Breast epithelium (tissue), 4 donors: ENCODE results near the gene DNAJC3. TPM values are rescaled to one million over a fixed set of nuclear protein-coding genes. Genes with fewer than 3 reads are reported as not detected.

Experiments
- DNase-seq, 2 donors: peaks; one replicate each; pipeline ENCODE4 v3.0.0-alpha.2; 2019; ENCODE audit warnings: low spot score in 2 of 2
- H3K27ac ChIP-seq, 2 donors: fragments of 200-600 bp; sonication (generic) in 1 of 2; one replicate each; pipeline ENCODE4 v1.5.1; 2016 to 2019; ENCODE audit warnings: mild to moderate bottlenecking in 1 of 2
- H3K27me3 ChIP-seq, 2 donors: fragments of 200-600 bp; sonication (generic) in 1 of 2; one replicate each; pipeline versions ENCODE4 v1.5.1 to v1.6.0; 2017 to 2019; ENCODE audit warnings: control low read depth in 1 of 2, mild to moderate bottlenecking in 1 of 2
- H3K36me3 ChIP-seq: fragments of 200-600 bp; one replicate; pipeline ENCODE4 v1.5.1; 2019
- H3K4me1 ChIP-seq, 2 donors: fragments of 200-600 bp; sonication (generic); one replicate each; pipeline ENCODE4 v1.5.1; 2016 to 2019; ENCODE audit warnings: control low read depth in 1 of 2
- H3K4me3 ChIP-seq, 3 donors: fragments of 200-600 bp; sonication (generic); 1 replicate in 2 of 3; 2 replicates in 1 of 3; pipeline ENCODE4 v1.5.1; 2016 to 2019; ENCODE audit warnings: mild to moderate bottlenecking in 3 of 3, moderate library complexity in 2 of 3
- H3K9me3 ChIP-seq, 2 donors: fragments of 200-600 bp; sonication (generic) in 1 of 2; one replicate each; pipeline ENCODE4 v1.5.1; 2016 to 2019; ENCODE audit warnings: control low read depth in 1 of 2
- POLR2A ChIP-seq: fragments of 450-650 bp; IDR thresholded peaks from one replicate; pipeline ENCODE4 v1.6.1; 2016; ENCODE audit warnings: antibody characterized with exemption, mild to moderate bottlenecking, moderate library complexity
- POLR2AphosphoS5 ChIP-seq, 3 donors: sonication (generic); formaldehyde crosslinking; IDR thresholded peaks; one replicate each; pipeline ENCODE4 v1.6.1; 2017; ENCODE audit warnings: antibody characterized with exemption in 3 of 3
- intact Hi-C: fragments of 100-400 bp; cut with DNase I; formaldehyde crosslinking; loops from one replicate; pipeline ENCODE4 v1.15.1; 2023; ENCODE audit warnings: low total_unique reads
- total RNA-seq, 3 donors: library from RNA; depleted of rRNA; stranded (reverse); fragments of >200 nt; gene quantifications; one replicate each; pipeline ENCODE4 v1.1.0, GENCODE V29; 2016
- TF ChIP-seq, protein P1 (sequence below), 3 donors: fragments of 450-650 bp; IDR thresholded peaks; one replicate each; pipeline ENCODE4 v1.5.1; 2016 to 2017; ENCODE audit warnings: antibody characterized with exemption in 3 of 3, mild to moderate bottlenecking in 3 of 3, moderate library complexity in 3 of 3

The DNAJC3 gene
- total RNA-seq, 3 donors from 2014 or later, result 44.3 to 62.3 (median 60.3) TPM

DNA sequence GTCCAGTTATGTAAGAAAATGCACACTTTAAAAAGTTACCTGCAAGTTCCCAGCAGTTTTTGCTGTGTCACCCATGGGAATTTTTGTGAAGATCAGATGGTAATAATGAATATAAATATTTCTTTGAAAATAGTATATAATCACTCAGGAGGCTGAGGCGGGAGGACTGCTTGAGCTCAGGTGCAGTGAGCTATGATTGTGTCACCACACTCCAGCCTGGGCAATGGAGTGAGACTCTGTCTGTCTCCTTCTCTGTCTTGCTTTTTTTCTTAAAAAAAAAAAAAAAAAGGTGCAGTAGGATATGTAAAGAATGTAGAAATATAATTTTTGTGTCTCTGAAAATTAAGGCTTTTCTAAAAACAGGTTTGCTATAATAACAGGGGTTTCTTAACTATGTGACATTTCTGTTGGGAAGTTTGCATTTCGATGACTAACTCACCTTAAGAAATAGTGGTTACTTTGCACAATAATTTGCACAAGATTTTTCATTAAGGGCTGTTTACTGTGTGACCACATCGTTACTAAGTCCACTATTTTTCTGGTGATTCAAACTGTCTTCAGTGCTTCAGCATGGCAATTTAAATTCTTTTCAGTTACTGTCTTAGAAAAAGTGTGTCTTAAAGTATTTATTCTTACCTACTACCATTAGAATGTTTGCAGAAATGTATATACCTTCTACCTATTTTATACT lies 37.3 kb downstream of the DNAJC3 start:
- Histone ChIP-seq H3K4me3 (no peak overlapping the region), H3K27me3 (no peaks in the 10 kb centered on the region), H3K4me1 (no peaks in the 10 kb centered on the region), H3K27ac (peak overlapping the region in 1 of 2 donors; percentile 27), H3K9me3 (no peaks in the 10 kb centered on the region), H3K36me3 (no peaks in the 10 kb centered on the region)
- DNase-seq, result no peak
- no peak for TF ChIP-seq POLR2A
- TF ChIP-seq, protein P1, sequence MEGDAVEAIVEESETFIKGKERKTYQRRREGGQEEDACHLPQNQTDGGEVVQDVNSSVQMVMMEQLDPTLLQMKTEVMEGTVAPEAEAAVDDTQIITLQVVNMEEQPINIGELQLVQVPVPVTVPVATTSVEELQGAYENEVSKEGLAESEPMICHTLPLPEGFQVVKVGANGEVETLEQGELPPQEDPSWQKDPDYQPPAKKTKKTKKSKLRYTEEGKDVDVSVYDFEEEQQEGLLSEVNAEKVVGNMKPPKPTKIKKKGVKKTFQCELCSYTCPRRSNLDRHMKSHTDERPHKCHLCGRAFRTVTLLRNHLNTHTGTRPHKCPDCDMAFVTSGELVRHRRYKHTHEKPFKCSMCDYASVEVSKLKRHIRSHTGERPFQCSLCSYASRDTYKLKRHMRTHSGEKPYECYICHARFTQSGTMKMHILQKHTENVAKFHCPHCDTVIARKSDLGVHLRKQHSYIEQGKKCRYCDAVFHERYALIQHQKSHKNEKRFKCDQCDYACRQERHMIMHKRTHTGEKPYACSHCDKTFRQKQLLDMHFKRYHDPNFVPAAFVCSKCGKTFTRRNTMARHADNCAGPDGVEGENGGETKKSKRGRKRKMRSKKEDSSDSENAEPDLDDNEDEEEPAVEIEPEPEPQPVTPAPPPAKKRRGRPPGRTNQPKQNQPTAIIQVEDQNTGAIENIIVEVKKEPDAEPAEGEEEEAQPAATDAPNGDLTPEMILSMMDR (IDR thresholded peaks at IDR 0.05), result no peak
- TF ChIP-seq POLR2AphosphoS5 (IDR thresholded peaks at IDR 0.05), result no peak
- intact Hi-C loops, result no loop called here

DNA sequence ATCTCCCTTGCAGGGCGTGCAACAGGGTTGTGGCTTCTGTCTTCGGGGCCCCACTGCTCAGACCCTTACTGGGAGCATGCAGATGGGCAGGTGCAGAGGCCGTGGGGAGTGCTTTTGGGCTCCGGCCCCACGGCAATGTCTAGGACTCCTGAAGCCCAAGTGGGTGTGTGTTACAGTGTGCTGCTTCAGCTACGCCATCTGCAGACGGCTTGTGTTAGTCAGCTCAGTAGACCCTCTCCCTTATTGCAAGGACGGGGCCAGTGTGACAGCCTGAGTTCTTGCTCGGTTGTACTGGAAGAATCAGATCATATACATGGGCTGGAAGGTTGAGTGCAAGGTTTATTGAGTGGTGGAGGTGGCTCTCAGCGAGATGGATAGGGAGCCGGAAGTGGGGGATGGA lies 39.3 kb downstream of the DNAJC3 start:
- Histone ChIP-seq H3K4me3 (no peak overlapping the region), H3K27ac (no peak overlapping the region), H3K36me3 (no peaks in the 10 kb centered on the region), H3K27me3 (no peaks in the 10 kb centered on the region), H3K4me1 (no peaks in the 10 kb centered on the region), H3K9me3 (no peaks in the 10 kb centered on the region)
- intact Hi-C loops, result no loop called here
- TF ChIP-seq POLR2AphosphoS5 (IDR thresholded peaks at IDR 0.05) (no peak), POLR2A (no peak)
- TF ChIP-seq, protein P1 (IDR thresholded peaks at IDR 0.05), result no peak
- no peak for DNase-seq

- intact Hi-C loops, result no loop called here
- Histone ChIP-seq H3K4me1 (no peaks in the 10 kb centered on the region), H3K27ac (no peak overlapping the region), H3K9me3 (no peaks in the 10 kb centered on the region), H3K4me3 (no peak overlapping the region), H3K27me3 (no peaks in the 10 kb centered on the region), H3K36me3 (peaks cover 2% of the 10 kb centered on the region)
- no peak for TF ChIP-seq POLR2AphosphoS5 (IDR thresholded peaks at IDR 0.05)
- TF ChIP-seq POLR2A, result no peak
- TF ChIP-seq, protein P1 (IDR thresholded peaks at IDR 0.05), result no peak
- no peak for DNase-seq
Measured at GRCh38 chr13:95722241-95722640, 45.3 kb downstream of the DNAJC3 start.

- TF ChIP-seq, protein P1 (IDR thresholded peaks at IDR 0.05), result no peak
- TF ChIP-seq POLR2A (no peak), POLR2AphosphoS5 (IDR thresholded peaks at IDR 0.05) (no peak)
- Histone ChIP-seq H3K4me1 (no peaks in the 10 kb centered on the region), H3K27me3 (no peaks in the 10 kb centered on the region), H3K36me3 (peaks cover 2% of the 10 kb centered on the region), H3K4me3 (no peak overlapping the region), H3K9me3 (no peaks in the 10 kb centered on the region), H3K27ac (no peak overlapping the region)
- intact Hi-C loops, result no loop called here
- DNase-seq, result no peak
Measured at GRCh38 chr13:95723438-95723837, 46.5 kb downstream of the DNAJC3 start.

- intact Hi-C loops, result no loop called here
- H3K36me3 ChIP-seq, result peaks cover 2% of the 10 kb centered on the region
- no peak for DNase-seq
- H3K27me3 ChIP-seq, result no peaks in the 10 kb centered on the region
- no peaks in the 10 kb centered on the region for H3K4me1 ChIP-seq
- no peak for TF ChIP-seq POLR2AphosphoS5 (IDR thresholded peaks at IDR 0.05)
- TF ChIP-seq, protein P1 (IDR thresholded peaks at IDR 0.05), result no peak
- TF ChIP-seq POLR2A, result no peak
- no peak overlapping the region for H3K4me3 ChIP-seq
- no peak overlapping the region for H3K27ac ChIP-seq
- no peaks in the 10 kb centered on the region for H3K9me3 ChIP-seq
Measured at GRCh38 chr13:95724252-95724651, 47.3 kb downstream of the DNAJC3 start.
